ENCODE results near the gene HVCN1. TPM values are rescaled to one million over a fixed set of nuclear protein-coding genes. Genes with fewer than 3 reads are reported as not detected.

HVCN1 gene
- total and polyA plus RNA-seq, 2 of the 8 experiments (the other 6 are each of a cell fraction or from before 2014, with no cell fraction given), result 5.8 to 11.2 TPM

- Histone ChIP-seq H3K9me3 (ENCODE audit: insufficient read depth in 2 of 2, low read depth in 1 of 2, low read length in 1 of 2) (no peaks in the 10 kb centered on the region), H3K14ac (ENCODE audit: insufficient read length) (no peak overlapping the region), H3K27me3 (replicated peaks in 1 of 4; ENCODE audit: control insufficient read depth in 3 of 4, extremely low read depth in 1 of 4, insufficient read depth in 3 of 4, low read length in 3 of 4) (no peaks in the 10 kb centered on the region), H3K4me3 (ENCODE audit: extremely low read depth in 1 of 4, insufficient read depth in 2 of 4, low read depth in 3 of 4, low read length in 4 of 4) (no peak overlapping the region), H2BK20ac (ENCODE audit: low read length) (no peak overlapping the region), H2BK12ac (ENCODE audit: low read depth, low read length) (no peak overlapping the region), H2BK15ac (ENCODE audit: low read length) (no peak overlapping the region), H3K4ac (replicated peaks; ENCODE audit: insufficient read length, low read depth, low read length) (no peak overlapping the region), H3K79me1 (ENCODE audit: low read depth, low read length) (no peaks in the 10 kb centered on the region), H3K4me1 (replicated peaks in 1 of 4; ENCODE audit: control insufficient read depth in 3 of 4, insufficient read depth in 4 of 4, low read length in 3 of 4) (peaks cover 0 to 2% (median 0%) of the 10 kb centered on the region in 4 experiments; a peak in 1 of 7 replicates), H3K27ac (ENCODE audit: low read depth, low read length) (no peak overlapping the region), H3K36me3 (ENCODE audit: control insufficient read depth in 2 of 4, insufficient read depth in 4 of 4, low read length in 3 of 4) (no peaks in the 10 kb centered on the region), H4K20me1 (replicated peaks in 1 of 2; ENCODE audit: control insufficient read depth in 1 of 2, insufficient read depth in 2 of 2, low read length in 2 of 2) (peaks cover 0 to 4% of the 10 kb centered on the region in 2 experiments), H2AFZ (ENCODE audit: low read length) (no peak overlapping the region), H2BK5ac (ENCODE audit: low read depth, low read length) (no peak overlapping the region), H3K79me2 (ENCODE audit: control insufficient read depth in 1 of 2, insufficient read depth in 2 of 2, low read length in 2 of 2) (no peaks in the 10 kb centered on the region), H3K23me2 (ENCODE audit: low read depth, low read length) (no peaks in the 10 kb centered on the region), H3K23ac (ENCODE audit: insufficient read length) (no peak overlapping the region), H4K91ac (replicated peaks; ENCODE audit: insufficient read length, low read length) (no peak overlapping the region), H4K5ac (ENCODE audit: insufficient read length, low read depth, low read length) (no peak overlapping the region), H3K18ac (ENCODE audit: extremely low read depth, low read length) (no peak overlapping the region), H3K4me2 (ENCODE audit: insufficient read depth in 1 of 2, low read depth in 2 of 2, low read length in 2 of 2) (no peak overlapping the region), H3K9ac (replicated peaks in 1 of 4; ENCODE audit: extremely low read depth in 1 of 4, low read depth in 3 of 4, low read length in 3 of 4) (no peak overlapping the region; a peak in 1 of 7 replicates), H2BK120ac (replicated peaks; ENCODE audit: low read depth, low read length) (no peak overlapping the region), H2AK5ac (ENCODE audit: low read depth, low read length) (no peak overlapping the region), H4K8ac (ENCODE audit: extremely low read depth, insufficient read depth, low read length) (no peak overlapping the region), H3K56ac (replicated peaks; ENCODE audit: insufficient read length, low read depth, low read length) (no peak overlapping the region)
- 93% methylated on average over 5 of the region's 5 CpGs; no CpG with 5 or more reads in 1 of the 2 experiments for WGBS, 2 experiments (ENCODE audit: extremely low coverage in 1 of 2, insufficient coverage in 1 of 2, insufficient read length in 1 of 2, insufficient replicate concordance in 2 of 2, low coverage in 1 of 2, low lambda C conversion rate in 2 of 2, missing lambda C conversion rate in 1 of 2)
- no peak for DNase-seq (ENCODE audit: low read depth in 1 of 2, low spot score in 2 of 2)
- no peak for FAIRE-seq
- CTCF ChIA-PET (ENCODE audit: partially characterized antibody), result interaction anchor here (1.0 to 1.2 kb wide), 2 partner anchors 13 to 64 kb away, joined by 4 to 5 read pairs; no protein-coding TSS in a partner anchor
- POLR2A ChIA-PET (ENCODE audit: partially characterized antibody), result no interaction called here
- no peak for TF ChIP-seq CREB1 (IDR thresholded peaks at IDR 0.05)
- TF ChIP-seq E2F6 (IDR thresholded peaks at IDR 0.05), result no peak
- no peak for TF ChIP-seq CTBP2 (IDR thresholded peaks at IDR 0.05; ENCODE audit: borderline replicate concordance, insufficient read depth, insufficient read length, low read length)
- TF ChIP-seq GABPA (IDR thresholded peaks at IDR 0.05; ENCODE audit: borderline replicate concordance, insufficient read depth, low read length), result no peak
- no peak for TF ChIP-seq ATF3 (IDR thresholded peaks at IDR 0.05; ENCODE audit: insufficient read depth, low read depth, low read length)
- TF ChIP-seq TEAD4 (IDR thresholded peaks at IDR 0.05; ENCODE audit: low read depth, low read length), result no peak
- no peak for TF ChIP-seq MAFK (IDR thresholded peaks at IDR 0.05; ENCODE audit: low read depth, low read length)
- no peak for TF ChIP-seq SRF (IDR thresholded peaks at IDR 0.05; ENCODE audit: low read depth, low read length)
- TF ChIP-seq FOSL1 (IDR thresholded peaks at IDR 0.05; ENCODE audit: insufficient read depth, low read depth, low read length), result no peak
- TF ChIP-seq SP2 (IDR thresholded peaks at IDR 0.05; ENCODE audit: low read length), result no peak
- no peak for TF ChIP-seq SP1 (IDR thresholded peaks at IDR 0.05; ENCODE audit: low read depth, low read length)
- no peak for TF ChIP-seq BRCA1 (IDR thresholded peaks at IDR 0.05; ENCODE audit: low read depth, low read length)
- no peak for TF ChIP-seq EP300 (IDR thresholded peaks at IDR 0.05; ENCODE audit: borderline replicate concordance in 1 of 2, low read depth in 2 of 2, low read length in 2 of 2)
- TF ChIP-seq KDM1A (IDR thresholded peaks at IDR 0.05; ENCODE audit: borderline replicate concordance, low read length), result no peak
Observed at GRCh38 chr12:110636516-110636915, 52.4 kb downstream of the HVCN1 start.

All from H1 (cell line).